ENCODE results near the gene RETN. TPM values are rescaled to one million over a fixed set of nuclear protein-coding genes. Genes with fewer than 3 reads are reported as not detected.

Gene RETN
- total RNA-seq, 1 donor from 2014 or later: not detected

- peaks cover 2% of the 10 kb centered on the region for H3K4me1 Mint-ChIP-seq (ENCODE audit: low read depth, unreplicated experiment)
- DNase-seq: no peak
- peaks cover 2% of the 10 kb centered on the region for H3K9me3 Mint-ChIP-seq (ENCODE audit: unreplicated experiment)
- no peaks in the 10 kb centered on the region for H3K36me3 Mint-ChIP-seq (ENCODE audit: unreplicated experiment)
- peaks cover 6% of the 10 kb centered on the region for H3K27me3 Mint-ChIP-seq (ENCODE audit: unreplicated experiment)
- no peak overlapping the region for H3K4me3 Mint-ChIP-seq (ENCODE audit: unreplicated experiment)
- no peak overlapping the region for H3K27ac Mint-ChIP-seq (ENCODE audit: unreplicated experiment)
- no peak for TF ChIP-seq CTCF (IDR thresholded peaks at IDR 0.05; ENCODE audit: partially characterized antibody, unreplicated experiment)
These were observed 32.3 kb downstream of the RETN start for GRCh38 chr19:7701049-7701653.

- no peak within 1 kb of the TSS for H3K4me3 Mint-ChIP-seq (ENCODE audit: unreplicated experiment)
- H3K9me3 Mint-ChIP-seq (ENCODE audit: unreplicated experiment): peaks cover 3% of the 10 kb centered on the region
- no peaks in the 10 kb centered on the region for H3K36me3 Mint-ChIP-seq (ENCODE audit: unreplicated experiment)
- no peak within 1 kb of the TSS for H3K27ac Mint-ChIP-seq (ENCODE audit: unreplicated experiment)
- no peaks in the 10 kb centered on the region for H3K4me1 Mint-ChIP-seq (ENCODE audit: low read depth, unreplicated experiment)
- no peak for DNase-seq
- TF ChIP-seq CTCF (IDR thresholded peaks at IDR 0.05; ENCODE audit: partially characterized antibody, unreplicated experiment): no peak
- peaks cover 6% of the 10 kb centered on the region for H3K27me3 Mint-ChIP-seq (ENCODE audit: unreplicated experiment)
These were observed 33.0 kb downstream of the RETN start, which contains the start of gene FCER2 for GRCh38 chr19:7701654-7702457. TSS of gene FCER2 (minus strand) at chr19:7702131. CDS start at chr19:7699760, 2,371 bp downstream.

GRCh38 chr19:7703332-7703731 is 34.5 kb downstream of the RETN start:
- H3K4me1 Mint-ChIP-seq (ENCODE audit: low read depth, unreplicated experiment): no peaks in the 10 kb centered on the region
- peaks cover 4% of the 10 kb centered on the region for H3K9me3 Mint-ChIP-seq (ENCODE audit: unreplicated experiment)
- no peak for DNase-seq
- H3K27me3 Mint-ChIP-seq (ENCODE audit: unreplicated experiment): peaks cover 6% of the 10 kb centered on the region
- no peak for TF ChIP-seq CTCF (IDR thresholded peaks at IDR 0.05; ENCODE audit: partially characterized antibody, unreplicated experiment)
- H3K27ac Mint-ChIP-seq (ENCODE audit: unreplicated experiment): no peak overlapping the region
- H3K4me3 Mint-ChIP-seq (ENCODE audit: unreplicated experiment): no peak overlapping the region
- no peaks in the 10 kb centered on the region for H3K36me3 Mint-ChIP-seq (ENCODE audit: unreplicated experiment)

- DNase-seq: no peak
- H3K4me1 Mint-ChIP-seq (ENCODE audit: low read depth, unreplicated experiment): no peaks in the 10 kb centered on the region
- peaks cover 7% of the 10 kb centered on the region for H3K27me3 Mint-ChIP-seq (ENCODE audit: unreplicated experiment)
- no peak overlapping the region for H3K4me3 Mint-ChIP-seq (ENCODE audit: unreplicated experiment)
- H3K27ac Mint-ChIP-seq (ENCODE audit: unreplicated experiment): no peak overlapping the region
- no peaks in the 10 kb centered on the region for H3K36me3 Mint-ChIP-seq (ENCODE audit: unreplicated experiment)
- no peak for TF ChIP-seq CTCF (IDR thresholded peaks at IDR 0.05; ENCODE audit: partially characterized antibody, unreplicated experiment)
- peaks cover 7% of the 10 kb centered on the region for H3K9me3 Mint-ChIP-seq (ENCODE audit: unreplicated experiment)
These were observed 35.6 kb downstream of the RETN start for GRCh38 chr19:7704280-7705060.

All from glutamatergic neuron (in vitro differentiated cells).